KBM-7 (cell line): ENCODE data around the gene NRTN.

Experiments used
- DNase-seq: peaks from one replicate; pipeline ENCODE4 v3.0.0-alpha.2; 2015
- in situ Hi-C: fragments of 300-500 bp; cut with MboI; formaldehyde crosslinking; loops from 2 replicates; pipeline ENCODE4 v1.14.3; 2020; ENCODE audit warnings: low sequenced_read_pairs, low pct_unique_long_range_greater_than_20kb, mixed read lengths

NRTN gene

DNA sequence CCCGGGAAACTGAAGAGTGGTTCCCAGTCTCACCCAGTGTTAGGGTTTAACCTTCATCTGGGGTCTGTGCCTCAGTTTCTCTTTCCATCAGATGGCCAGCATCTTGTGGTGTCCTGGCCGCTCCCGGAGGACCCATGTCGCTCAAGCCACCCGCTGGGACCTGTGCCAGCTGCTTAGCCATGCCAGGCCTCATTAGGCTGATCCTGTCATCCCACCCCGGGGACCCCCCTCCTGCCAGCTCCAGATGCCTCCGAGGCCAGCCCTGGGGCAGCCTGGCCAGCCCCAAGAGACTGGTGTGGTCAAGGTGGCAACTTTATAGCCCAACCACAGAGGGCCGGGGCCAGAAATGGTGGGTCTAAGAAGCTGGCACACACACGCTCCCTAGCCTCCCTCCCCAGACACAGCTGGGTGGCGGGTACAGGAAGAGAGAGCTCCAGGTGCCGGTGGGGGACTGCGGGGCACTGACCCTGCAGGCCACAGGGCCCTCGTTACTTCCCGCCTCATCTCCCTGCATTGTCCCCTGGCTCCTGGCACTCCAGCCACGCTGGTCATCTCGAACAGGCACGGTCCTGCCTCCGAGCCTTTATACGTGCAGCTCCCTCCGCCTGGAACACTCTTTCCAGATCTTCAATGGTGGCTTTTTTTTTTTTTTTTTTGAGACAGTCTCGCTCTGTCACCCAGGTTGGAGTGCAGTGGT lies 3.4 kb downstream of the NRTN start:
- in situ Hi-C loops: loop anchor here (10.0 kb wide), 1 partner anchor 87 kb away; no protein-coding TSS in a partner anchor
- no peak for DNase-seq

DNA sequence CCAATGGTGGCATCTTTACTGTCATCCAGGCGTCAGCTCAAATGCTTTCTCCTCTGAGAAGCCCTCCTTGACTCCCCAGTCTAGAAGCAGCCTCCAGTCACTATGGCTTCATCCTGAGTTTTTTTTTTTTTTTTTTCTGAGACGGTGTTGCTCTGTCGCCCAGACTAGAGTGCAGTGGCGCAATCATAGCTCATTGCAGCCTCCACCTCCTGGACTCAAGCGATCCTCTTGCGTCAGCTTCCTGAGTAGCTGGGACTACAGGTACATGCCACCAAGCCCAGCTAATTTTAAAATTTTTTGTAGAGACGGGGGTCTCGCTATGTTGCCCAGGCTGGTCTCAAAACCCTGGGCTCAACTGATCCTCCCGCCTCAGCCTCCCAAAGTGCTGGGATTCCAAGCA lies 4.2 kb downstream of the NRTN start:
- DNase-seq: no peak
- in situ Hi-C loops: loop anchor here (10.0 kb wide), 1 partner anchor 86 kb away; no protein-coding TSS in a partner anchor

DNA sequence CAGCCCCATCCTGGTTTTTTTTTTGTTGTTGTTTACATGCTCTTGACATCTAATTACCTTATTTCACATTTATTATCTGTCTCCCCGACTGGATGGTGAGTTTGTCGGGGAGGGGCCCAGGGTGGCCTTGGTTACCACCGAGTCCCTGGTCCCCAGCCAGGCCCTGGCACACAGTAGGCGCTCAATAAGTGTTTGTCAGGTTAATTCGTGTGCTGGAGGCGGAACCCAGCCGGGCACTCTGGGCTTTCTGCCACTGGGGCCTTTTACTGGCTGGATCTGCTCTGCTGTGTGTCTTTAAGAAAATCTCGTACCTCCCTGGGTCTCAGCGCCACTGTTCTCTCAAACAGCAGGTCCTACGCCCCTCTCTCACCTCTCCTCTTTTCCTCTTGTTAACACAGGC lies 4.6 kb downstream of the NRTN start:
- DNase-seq: no peak
- in situ Hi-C loops: loop anchor here (10.0 kb wide), 1 partner anchor 85 kb away; no protein-coding TSS in a partner anchor

DNA sequence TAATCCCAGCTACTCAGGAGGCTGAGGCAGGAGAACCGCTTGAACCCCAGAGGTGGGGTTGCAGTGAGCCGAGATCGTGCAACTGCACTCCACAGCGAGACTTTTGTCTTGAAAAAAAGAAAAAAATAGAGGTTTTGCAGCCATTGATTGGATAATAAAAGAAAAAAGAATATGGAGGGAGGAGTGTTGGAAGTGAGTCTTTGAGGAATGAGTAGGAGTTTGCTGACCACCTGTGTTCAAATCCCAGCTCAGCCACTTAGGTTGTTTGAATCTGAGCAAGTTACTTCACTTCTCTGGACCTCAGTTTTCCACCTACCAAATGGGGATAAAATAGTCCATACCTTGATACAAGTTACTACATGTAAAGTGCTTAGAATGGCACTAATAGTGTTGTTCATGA lies 6.2 kb downstream of the NRTN start:
- no peak for DNase-seq
- in situ Hi-C loops: no loop called here

DNA sequence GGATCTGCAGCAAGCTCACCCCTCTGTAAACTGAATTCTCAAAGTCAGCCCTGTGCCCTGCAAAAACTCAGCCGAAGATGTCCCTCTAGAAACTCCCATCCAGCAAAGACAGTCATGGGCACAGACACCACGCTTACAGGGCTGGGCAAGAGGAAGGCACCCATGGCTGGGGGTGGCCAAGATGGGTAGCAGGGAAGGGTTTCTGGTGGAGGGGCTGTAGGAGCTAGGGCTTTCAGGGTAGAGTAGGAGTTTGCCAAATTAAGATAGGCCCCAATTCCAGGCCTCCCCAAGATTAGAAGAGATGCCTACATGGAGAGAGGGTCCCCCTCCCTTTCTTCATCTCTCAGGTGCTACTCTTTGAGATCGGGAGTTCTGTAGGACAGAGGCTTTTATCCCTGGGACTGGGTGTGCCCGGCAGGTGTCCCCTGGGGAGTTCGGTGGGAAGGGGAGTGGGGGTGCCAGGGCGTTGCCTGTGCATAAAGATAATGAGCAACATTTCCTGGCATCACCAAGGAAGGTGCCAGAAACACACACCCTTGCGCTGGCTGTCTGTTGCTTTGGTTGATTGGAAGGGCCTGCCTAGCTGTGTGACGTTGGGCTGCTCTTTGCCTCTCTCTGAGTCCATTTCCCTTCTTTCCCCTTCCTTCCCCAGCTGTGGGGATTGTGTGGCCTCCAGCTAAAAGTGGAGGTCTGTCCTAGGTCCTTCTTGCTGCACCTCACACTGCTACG lies 9.4 kb downstream of the NRTN start:
- no peak for DNase-seq
- in situ Hi-C loops: no loop called here

DNA sequence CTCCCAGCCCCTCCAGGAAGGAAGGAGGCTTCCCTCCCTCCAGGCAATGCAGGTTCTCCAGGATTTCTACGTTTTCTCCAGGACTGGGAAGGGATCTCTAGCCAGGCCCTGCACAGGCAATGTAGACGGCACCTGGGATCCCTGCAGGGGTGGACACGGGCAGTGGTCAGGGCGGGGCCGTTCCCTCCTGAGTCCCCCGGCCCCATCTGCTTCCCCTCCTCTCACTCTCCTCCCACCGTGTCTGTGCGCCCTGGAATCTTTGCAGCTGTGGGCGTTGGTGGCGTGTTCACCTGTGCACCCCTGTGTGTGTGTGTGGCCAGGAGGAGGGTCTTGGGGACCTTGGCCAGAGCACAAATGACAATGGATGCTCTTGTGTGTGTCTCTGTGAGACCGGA lies 10.0 kb downstream of the NRTN start:
- in situ Hi-C loops: no loop called here
- DNase-seq: no peak

DNA sequence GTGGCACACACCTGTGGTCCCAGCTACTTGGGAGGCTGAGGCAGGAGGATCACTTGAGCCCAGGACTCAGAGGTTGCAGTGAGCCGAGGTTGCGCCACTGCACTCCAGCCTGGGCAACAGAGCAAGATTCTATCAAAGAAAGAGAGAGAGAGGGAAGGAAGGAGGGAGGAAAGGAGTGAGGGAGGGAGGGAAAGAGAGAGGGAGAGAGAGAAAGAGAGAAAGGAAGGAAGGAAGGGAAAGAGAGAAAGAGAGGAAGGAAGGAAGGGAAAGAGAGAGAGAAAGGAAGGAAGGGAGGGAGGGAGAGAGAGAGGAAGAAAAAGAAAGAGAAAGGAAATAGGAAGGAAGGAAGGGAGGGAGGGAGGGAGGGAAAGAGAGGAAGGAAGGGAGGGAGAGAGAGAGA lies 12.4 kb downstream of the NRTN start:
- no peak for DNase-seq
- in situ Hi-C loops: no loop called here

DNA sequence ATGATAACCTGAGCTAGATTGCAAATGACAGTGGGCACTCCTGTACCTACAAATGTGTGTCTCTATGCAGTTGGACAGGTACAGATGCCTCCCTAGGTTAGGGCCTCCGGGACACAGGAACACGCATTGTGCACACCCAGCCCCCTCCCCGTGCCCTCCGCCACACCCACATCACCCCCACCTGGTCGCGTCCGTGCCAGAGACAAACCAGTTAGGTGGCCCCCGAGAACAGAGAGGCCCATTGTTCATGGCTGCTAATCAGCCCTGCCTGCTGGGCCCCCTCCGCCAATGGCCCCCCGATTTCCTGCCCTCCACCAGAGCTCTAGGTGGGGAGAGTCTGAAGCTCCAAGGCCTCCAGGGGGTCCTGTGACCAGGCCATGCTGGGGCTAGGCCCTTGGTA lies 13.7 kb downstream of the NRTN start:
- no peak for DNase-seq
- in situ Hi-C loops: no loop called here

DNA sequence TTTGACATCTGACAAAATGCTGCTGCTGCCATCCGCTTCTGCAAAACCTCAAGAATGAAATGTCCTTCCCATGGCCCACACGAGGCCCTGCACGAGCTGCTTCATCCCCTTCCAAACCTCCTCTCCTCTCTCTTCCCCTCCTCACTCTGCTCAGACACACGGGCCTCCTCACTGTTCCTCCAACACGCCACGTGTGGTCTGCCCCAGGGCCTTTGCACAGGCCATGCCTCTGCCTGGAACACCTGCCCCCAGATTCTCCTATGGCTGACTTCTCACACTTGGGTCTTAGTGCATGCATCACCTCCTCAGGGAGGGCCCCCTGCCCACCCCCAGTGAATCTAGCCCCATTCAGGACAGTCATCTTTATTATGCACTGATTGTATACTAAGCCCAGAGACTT lies 15.9 kb downstream of the NRTN start:
- in situ Hi-C loops: no loop called here
- DNase-seq: no peak

DNA sequence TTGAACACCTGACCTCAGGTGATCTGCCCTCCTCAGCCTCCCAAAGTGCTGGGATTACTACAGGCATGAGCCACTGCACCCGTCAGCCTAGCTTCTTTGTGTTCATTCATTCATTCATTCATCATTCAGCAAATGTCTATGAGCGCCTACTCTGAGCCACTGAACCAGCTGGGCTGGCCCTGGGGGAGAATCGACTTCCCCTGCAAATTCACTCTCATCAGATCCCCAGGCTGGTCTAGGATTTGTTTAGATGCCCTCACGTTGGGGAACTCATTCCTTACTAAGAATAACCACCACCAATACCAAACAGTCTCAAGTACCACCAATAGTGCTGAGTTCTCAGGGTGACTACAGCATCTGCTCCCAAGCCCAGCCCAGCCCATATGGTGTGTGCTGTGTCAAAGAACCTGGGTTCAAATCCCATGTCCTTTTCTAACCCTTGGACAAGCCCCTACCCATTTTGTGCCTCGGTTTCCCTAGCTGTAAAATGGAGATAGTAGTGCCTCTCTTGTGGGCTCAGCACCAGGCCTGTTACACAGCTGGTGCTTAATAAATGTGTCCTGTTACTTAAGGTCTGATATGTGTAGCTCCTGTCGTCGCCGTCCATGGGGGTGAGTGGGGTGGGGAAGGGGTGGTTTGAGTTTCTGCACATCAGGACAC lies 16.8 kb downstream of the NRTN start:
- DNase-seq: no peak
- in situ Hi-C loops: no loop called here

DNA sequence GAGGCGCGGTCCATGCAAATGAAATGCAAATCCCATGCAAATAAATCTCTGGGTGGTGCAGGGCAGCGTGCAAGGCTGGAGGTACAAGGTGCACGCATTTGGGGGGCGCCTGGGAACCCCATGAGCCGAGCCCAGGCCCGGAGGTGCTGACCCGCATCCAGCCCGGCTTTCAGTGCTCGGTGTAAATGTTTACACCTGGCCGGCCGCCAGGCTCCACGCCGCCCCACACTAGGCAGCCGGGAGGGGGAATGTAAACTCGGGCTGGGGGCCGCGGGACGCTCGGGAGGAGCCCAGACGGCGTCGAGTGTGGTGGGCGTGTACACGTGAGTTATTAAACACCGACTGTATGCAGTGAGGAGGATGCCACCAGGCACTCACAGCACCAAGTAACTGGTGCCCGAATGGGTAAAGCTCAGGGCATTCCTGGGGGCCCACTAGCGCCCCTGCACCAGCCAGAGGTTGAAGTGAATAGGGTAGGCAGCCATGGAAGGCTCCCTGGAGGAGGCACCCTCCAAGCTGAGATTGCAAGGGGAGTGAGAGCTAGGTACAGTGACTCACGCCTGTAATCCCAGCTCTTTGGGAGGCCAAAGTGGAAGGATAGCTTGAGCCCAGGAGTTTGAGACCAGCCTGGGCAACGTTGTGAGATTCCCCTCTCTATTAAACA lies 17.4 kb downstream of the NRTN start:
- in situ Hi-C loops: no loop called here
- DNase-seq: no peak

DNA sequence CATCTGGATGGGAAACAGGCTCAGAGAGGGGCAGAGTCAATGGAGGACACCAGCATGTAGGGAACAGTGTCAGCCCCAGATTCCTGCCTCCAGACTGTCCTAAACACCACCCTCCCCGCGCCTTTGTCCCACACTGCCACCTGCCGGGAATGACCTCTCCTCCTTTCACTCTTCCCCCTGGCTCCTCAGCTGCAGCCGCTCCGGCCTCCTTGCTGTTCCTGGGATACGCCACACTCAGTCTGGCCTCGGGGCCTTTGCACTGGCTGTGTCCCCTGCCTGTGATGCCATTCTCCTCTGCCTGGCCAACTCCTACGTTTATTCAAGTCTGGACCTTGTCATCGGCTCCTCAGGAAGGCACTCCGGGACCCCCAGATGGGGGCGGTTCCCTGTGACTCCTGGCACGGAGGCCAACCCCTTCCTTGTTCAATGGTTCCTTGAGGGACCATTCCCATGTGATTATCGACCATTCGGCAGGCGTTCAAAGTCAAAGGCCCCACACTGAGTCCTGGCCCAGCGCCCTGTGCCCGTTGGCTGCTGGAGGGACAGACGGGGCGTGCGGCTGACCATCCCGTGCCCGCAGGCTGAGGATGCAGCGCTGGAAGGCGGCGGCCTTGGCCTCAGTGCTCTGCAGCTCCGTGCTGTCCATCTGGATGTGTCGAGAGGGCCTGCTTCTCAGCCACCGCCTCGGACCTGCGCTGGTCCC lies 18.9 kb downstream of the NRTN start:
- no peak for DNase-seq
- in situ Hi-C loops: no loop called here

DNA sequence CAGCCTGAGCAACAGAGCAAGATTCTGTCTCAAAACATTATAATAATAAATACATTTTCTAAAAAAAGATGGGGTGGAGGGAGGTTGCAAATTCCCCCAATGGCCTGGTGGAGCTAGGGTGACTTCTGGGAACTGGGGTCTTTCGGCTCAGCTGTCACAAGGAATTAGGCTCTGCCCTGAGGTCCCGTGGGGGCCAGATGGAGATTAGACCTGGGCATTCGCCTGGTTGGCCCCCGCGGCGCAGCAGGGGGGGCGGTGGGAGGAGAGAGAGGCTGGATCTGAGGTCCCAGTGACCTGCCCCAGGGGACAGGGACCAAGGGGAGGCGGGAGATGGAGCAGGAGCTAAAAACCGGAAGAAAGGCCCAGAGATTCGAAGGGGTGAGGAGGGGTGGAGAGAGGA lies 19.9 kb downstream of the NRTN start:
- in situ Hi-C loops: no loop called here

DNA sequence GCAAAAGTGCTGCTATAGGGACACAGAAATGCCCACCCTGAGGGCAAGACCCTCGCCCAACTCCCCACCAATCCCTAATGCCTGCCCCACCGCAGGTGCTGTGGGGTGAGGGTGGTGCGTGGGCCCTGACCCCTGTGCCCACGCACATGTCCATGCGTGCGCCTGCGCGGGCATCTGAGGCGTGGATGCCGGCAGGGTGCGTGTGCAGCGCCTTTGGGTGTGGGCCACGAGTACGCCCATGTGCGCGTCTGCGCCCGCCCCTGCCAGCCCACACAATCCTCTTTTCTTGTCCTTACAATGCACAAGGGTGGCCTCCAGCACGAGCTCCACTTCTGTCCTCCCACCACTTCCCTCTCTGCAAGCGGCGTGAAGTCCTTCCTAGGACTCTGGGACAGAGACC lies 20.3 kb downstream of the NRTN start:
- in situ Hi-C loops: no loop called here
- no peak for DNase-seq

More for the DNA sequence above, 19.9 kb downstream of the NRTN start:
- no peak for DNase-seq

DNA sequence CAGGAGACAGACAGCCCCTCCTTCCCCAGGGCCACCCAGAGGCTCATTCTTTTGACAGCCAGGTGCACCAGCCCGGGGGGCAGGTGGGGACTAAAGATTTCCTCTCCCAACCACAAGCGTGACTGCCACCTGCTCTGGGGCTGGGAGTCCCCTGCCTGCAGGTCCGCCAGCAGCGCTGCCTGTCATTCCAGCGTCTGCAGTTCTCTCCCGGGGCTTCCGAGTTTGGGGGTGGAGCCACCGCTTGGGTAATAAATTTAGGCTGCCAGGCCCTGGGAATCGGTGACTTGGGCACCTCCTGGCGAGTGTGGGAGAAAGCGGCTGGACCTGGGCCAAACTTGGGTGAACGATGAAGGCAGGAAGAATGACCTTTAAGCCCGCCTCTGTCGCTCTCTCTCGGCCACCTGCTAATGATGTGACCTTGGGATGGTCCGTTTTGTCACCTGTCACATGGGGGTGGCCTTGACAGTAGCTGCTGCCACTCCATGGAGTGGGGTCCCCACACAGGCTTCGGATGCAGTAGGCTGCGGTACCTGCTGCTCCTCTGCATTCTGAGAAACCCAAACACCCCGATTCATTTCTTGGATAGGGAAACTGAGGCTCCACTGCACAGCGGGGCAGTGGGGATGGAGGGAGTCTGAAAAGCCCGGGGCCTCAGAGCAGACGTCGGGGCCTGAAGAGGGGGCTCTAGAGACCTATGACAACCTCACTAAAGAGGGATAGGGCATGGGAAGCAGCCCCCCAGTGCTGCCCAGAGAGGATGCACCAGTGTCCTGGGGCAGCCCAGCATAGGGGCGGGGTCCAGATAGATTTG lies 21.9 kb downstream of the NRTN start:
- in situ Hi-C loops: no loop called here
- DNase-seq: peak; percentile 56

DNA sequence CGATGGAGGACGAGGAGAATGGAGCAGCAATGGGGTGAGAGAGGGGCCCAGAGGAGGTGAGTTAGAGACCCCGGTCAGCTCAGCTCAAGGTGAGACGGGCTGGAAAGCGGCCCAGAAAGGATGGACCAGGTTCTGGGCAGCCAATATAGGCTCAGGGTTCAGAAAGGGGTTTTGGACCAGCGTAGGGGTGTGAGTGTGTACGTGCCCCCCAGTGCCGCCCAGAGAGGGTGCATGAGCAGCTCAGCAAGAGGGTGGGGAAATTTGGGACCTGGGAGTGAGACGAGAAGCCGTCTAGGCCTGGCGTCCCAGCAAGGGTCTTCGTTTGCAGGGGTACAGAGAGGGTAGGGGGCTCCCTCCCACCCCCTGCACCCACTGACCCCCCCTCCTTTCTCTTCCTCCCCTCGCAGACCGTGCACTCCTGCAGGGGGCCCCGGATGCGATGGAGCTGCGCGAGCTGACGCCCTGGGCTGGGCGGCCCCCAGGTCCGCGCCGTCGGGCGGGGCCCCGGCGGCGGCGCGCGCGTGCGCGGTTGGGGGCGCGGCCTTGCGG lies 22.5 kb downstream of the NRTN start:
- in situ Hi-C loops: no loop called here
- no peak for DNase-seq

DNA sequence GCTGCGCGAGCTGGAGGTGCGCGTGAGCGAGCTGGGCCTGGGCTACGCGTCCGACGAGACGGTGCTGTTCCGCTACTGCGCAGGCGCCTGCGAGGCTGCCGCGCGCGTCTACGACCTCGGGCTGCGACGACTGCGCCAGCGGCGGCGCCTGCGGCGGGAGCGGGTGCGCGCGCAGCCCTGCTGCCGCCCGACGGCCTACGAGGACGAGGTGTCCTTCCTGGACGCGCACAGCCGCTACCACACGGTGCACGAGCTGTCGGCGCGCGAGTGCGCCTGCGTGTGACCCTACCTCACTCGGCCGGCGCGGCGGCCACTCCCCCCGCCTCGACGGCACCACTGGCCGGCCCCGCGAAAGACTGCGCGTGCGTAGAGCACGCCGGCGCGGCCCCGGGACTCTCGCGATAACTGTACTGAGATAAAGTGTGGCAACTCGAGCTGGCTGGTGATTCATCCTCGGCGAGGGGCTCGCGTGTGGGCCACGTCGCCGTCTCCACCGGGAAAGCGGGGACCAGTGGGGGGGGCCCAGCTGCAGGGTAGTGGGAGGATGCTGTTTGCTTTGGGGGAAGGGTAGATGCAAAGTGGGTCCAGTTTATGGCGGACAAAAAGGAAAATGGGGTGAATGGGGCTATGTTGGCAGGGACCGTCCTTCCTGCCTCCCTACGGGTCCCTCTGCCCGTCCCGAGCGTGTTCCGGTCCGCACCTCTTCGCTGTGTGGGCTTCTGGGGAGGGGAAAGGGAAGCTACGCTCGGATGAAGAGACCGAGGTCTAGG lies 23.2 kb downstream of the NRTN start:
- DNase-seq: no peak
- in situ Hi-C loops: no loop called here
